Tibial artery (tissue), 4 donors: ENCODE data around the gene MARS1.
"Not testable (repeated sequence)": the region's sequence is repeated elsewhere in the genome, so short reads cannot be mapped to it uniquely, and the experiment has no call there.

Experiments used
- DNase-seq, 2 donors: peaks; one replicate each; pipeline ENCODE4 v3.0.0-alpha.2; 2019
- H3K27ac ChIP-seq, 2 donors: fragments of 200-600 bp; sonication (generic) in 1 of 2; 1 replicate in 1 of 2; 2 replicates in 1 of 2; pipeline ENCODE4 v1.5.1; 2018 to 2019; ENCODE audit warnings: mild to moderate bottlenecking in 1 of 2
- H3K27me3 ChIP-seq, 2 donors: fragments of 200-600 bp; sonication (generic) in 1 of 2; one replicate each; pipeline versions ENCODE4 v1.5.1 to v1.6.0; 2016 to 2019
- H3K36me3 ChIP-seq, 3 donors: fragments of 200-600 bp; sonication (generic) in 2 of 3; one replicate each; pipeline ENCODE4 v1.5.1; 2016 to 2019; ENCODE audit warnings: mild to moderate bottlenecking in 2 of 3
- H3K4me1 ChIP-seq, 4 donors: fragments of 200-600 bp; sonication (generic) in 2 of 4; 1 replicate in 3 of 4; 2 replicates in 1 of 4; pipeline ENCODE4 v1.5.1; 2016 to 2019
- H3K4me3 ChIP-seq, 2 donors: fragments of 200-600 bp; sonication (generic) in 1 of 2; 1 replicate in 1 of 2; 2 replicates in 1 of 2; pipeline ENCODE4 v1.5.1; 2018 to 2019; ENCODE audit warnings: mild to moderate bottlenecking in 2 of 2
- H3K9me3 ChIP-seq, 3 donors: fragments of 200-600 bp; sonication (generic) in 1 of 3; one replicate each; pipeline ENCODE4 v1.5.1; 2016 to 2019
- intact Hi-C: fragments of 100-400 bp; cut with DNase I; formaldehyde crosslinking; loops from one replicate; pipeline ENCODE4 v1.15.0; 2023; ENCODE audit warnings: low total_unique reads
- TF ChIP-seq, protein P1 (sequence below), 2 experiments: fragments of 200-600 bp in 1 of 2; fragments of 450-650 bp in 1 of 2; IDR thresholded peaks; one replicate each; pipeline ENCODE4 v1.5.1; 2017 to 2019; ENCODE audit warnings: antibody characterized with exemption in 2 of 2, mild to moderate bottlenecking in 1 of 2, moderate library complexity in 1 of 2

Gene MARS1

DNA sequence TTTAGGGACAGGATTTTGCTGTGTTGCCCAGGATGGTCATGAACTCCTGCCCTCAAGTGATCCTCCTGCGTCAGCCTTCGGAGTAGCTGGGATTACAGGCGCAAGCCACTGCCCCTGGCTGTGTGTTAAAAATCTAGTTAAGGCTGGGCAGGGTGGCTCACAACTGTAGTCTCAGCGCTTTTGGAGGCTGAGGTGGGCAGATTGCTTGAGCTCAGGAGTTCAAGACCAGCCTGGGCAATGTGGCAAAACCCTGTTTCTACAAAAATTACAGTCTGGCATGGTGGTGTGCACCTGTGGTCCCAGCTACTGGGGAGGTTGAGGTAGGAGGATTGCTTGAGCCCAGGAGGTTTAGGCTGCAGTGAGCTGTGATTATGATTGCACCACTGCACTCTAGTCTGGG lies 23.3 kb downstream of the MARS1 start:
- H3K27me3 ChIP-seq: no peaks in the 10 kb centered on the region
- TF ChIP-seq, protein P1, sequence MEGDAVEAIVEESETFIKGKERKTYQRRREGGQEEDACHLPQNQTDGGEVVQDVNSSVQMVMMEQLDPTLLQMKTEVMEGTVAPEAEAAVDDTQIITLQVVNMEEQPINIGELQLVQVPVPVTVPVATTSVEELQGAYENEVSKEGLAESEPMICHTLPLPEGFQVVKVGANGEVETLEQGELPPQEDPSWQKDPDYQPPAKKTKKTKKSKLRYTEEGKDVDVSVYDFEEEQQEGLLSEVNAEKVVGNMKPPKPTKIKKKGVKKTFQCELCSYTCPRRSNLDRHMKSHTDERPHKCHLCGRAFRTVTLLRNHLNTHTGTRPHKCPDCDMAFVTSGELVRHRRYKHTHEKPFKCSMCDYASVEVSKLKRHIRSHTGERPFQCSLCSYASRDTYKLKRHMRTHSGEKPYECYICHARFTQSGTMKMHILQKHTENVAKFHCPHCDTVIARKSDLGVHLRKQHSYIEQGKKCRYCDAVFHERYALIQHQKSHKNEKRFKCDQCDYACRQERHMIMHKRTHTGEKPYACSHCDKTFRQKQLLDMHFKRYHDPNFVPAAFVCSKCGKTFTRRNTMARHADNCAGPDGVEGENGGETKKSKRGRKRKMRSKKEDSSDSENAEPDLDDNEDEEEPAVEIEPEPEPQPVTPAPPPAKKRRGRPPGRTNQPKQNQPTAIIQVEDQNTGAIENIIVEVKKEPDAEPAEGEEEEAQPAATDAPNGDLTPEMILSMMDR (IDR thresholded peaks at IDR 0.05): no peak
- no peak for DNase-seq
- peaks cover 55 to 92% (median 78%) of the 10 kb centered on the region in 3 donors for H3K36me3 ChIP-seq
- H3K4me3 ChIP-seq: no peak overlapping the region
- H3K4me1 ChIP-seq: peaks cover 0 to 3% (median 0%) of the 10 kb centered on the region in 4 donors
- H3K27ac ChIP-seq: no peak overlapping the region
- H3K9me3 ChIP-seq: no peaks in the 10 kb centered on the region
- intact Hi-C loops: no loop called here

DNA sequence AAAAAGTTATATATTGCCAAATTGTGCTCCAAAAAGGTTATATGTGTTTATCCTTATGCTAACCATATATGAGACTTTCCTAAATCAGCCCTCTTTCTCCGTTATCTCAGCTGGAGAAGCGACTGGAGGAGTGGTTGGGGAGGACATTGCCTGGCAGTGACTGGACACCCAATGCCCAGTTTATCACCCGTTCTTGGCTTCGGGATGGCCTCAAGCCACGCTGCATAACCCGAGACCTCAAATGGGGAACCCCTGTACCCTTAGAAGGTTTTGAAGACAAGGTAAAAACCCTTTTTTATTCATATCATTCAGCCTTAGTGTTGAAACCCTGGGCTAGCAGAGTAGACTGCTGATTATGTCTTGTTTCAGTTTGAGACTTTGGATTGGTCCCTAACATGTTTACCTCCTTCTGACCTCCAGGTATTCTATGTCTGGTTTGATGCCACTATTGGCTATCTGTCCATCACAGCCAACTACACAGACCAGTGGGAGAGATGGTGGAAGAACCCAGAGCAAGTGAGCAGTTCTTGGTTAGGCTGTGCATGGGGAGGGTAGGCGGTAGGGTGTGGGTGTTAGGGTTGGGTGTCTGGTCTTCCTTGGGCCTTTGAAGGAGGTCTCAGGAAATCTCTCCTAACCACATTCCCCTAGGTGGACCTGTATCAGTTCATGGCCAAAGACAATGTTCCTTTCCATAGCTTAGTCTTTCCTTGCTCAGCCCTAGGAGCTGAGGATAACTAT lies 23.9 kb downstream of the MARS1 start:
- Histone ChIP-seq H3K9me3 (no peaks in the 10 kb centered on the region), H3K27ac (no peak overlapping the region), H3K27me3 (no peaks in the 10 kb centered on the region), H3K4me3 (no peak overlapping the region), H3K36me3 (peaks cover 57 to 93% (median 80%) of the 10 kb centered on the region in 3 donors), H3K4me1 (peaks cover 0 to 3% (median under 1%) of the 10 kb centered on the region in 4 donors)
- DNase-seq: no peak
- TF ChIP-seq, protein P1 (IDR thresholded peaks at IDR 0.05): no peak
- intact Hi-C loops: no loop called here

DNA sequence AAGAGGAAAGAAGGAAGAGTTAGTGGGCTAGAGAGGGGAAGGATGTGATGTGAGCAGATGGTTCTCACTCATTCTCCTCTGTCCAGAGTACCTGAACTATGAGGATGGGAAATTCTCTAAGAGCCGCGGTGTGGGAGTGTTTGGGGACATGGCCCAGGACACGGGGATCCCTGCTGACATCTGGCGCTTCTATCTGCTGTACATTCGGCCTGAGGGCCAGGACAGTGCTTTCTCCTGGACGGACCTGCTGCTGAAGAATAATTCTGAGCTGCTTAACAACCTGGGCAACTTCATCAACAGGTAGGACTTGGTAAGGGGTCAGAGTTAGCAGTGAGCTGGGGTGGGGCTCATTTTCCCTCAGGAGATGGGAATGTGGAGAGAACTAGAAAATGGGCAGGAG lies 24.8 kb downstream of the MARS1 start:
- peaks cover 0 to 10% (median 7%) of the 10 kb centered on the region in 4 donors for H3K4me1 ChIP-seq
- peaks cover 65 to 98% (median 89%) of the 10 kb centered on the region in 3 donors for H3K36me3 ChIP-seq
- TF ChIP-seq, protein P1 (IDR thresholded peaks at IDR 0.05): no peak
- no peak overlapping the region for H3K4me3 ChIP-seq
- intact Hi-C loops: no loop called here
- DNase-seq: no peak
- no peak overlapping the region for H3K27ac ChIP-seq
- no peaks in the 10 kb centered on the region for H3K27me3 ChIP-seq
- no peaks in the 10 kb centered on the region for H3K9me3 ChIP-seq

DNA sequence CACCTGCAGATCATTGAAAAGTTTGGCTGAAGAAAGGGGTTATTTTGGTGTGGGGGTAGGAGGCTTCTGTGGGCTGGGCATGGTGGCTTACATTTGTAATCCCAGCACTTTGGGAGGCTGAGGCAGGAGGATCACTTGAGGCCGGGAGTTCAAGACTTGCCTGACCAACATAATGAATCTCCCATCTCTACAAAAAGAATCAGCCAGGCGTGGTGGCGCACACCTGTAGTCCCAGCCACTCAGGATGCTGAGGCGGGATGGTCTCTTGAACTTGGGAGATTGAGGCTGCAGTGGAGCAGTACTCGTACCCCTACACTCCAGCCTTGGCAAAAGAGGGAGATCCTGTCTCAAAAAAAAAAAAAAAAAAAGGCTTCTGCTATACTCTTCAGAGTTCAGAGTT lies 25.4 kb downstream of the MARS1 start:
- TF ChIP-seq, protein P1 (IDR thresholded peaks at IDR 0.05): no peak
- Histone ChIP-seq H3K4me3 (no peak overlapping the region), H3K27ac (no peak overlapping the region), H3K9me3 (no peaks in the 10 kb centered on the region), H3K4me1 (peaks cover 0 to 16% (median 13%) of the 10 kb centered on the region in 4 donors), H3K36me3 (peaks cover 65 to 95% (median 89%) of the 10 kb centered on the region in 3 donors), H3K27me3 (no peaks in the 10 kb centered on the region)
- intact Hi-C loops: no loop called here
- DNase-seq: no peak

DNA sequence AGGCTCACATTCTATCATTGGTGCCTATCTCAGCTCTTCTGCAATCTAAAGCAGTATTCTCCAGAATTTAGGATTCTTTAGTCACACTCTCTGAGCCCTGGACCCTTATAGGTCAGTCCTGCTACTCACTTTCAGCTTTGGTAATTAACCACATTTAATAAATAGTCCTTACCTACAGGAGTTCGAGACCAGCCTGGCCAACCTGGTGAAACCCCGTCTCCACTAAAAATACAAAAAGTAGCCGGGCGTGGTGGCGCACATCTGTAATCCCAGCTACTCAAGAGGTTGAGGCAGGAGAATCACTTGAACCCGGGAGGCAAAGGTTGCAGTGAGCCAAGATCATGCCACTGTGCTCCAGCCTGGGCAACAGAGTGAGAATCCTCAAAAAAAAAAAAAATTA lies 25.8 kb downstream of the MARS1 start:
- peaks cover 2 to 20% (median 18%) of the 10 kb centered on the region in 4 donors for H3K4me1 ChIP-seq

DNA sequence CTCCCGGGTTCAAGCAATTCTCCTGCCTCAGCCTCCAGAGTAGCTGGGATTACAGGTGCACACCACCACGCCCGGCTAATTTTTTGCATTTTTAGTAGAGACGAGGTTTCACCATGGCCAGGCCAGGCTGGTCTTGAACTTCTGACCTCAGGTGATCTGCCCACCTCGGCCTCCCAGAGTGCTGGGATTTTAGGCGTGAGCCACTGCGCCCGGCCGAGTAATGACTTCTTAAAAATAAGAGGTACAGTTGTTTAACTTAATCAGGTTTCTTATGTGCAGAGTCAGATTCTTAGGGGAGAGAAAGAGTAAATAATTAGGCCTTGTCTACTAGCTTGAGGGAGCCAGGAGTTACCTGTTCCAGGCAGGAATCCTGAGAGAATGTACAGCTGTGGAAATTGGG lies 26.4 kb downstream of the MARS1 start:
- intact Hi-C loops, H3K9me3 ChIP-seq, H3K27me3 ChIP-seq, H3K4me3 ChIP-seq, DNase-seq, H3K27ac ChIP-seq: not testable (repeated sequence)
- Histone ChIP-seq H3K36me3 (peaks cover 62 to 87% (median 83%) of the 10 kb centered on the region in 3 donors), H3K4me1 (peaks cover 4 to 26% (median 23%) of the 10 kb centered on the region in 4 donors)

More for the DNA sequence above, 25.8 kb downstream of the MARS1 start:
- H3K27me3 ChIP-seq, H3K4me3 ChIP-seq, H3K27ac ChIP-seq, H3K9me3 ChIP-seq, DNase-seq, intact Hi-C loops: not testable (repeated sequence)
- H3K36me3 ChIP-seq: peaks cover 65 to 91% (median 89%) of the 10 kb centered on the region in 3 donors
